Stimulated activated CD4-positive, alpha-beta T cell treated with anti-CD3 and anti-CD28 coated beads, TNF-alpha, amount 100 ng/mL, for 1 hour (primary cell): Measurements from ENCODE around the gene BCL11A.

Experiments
- DNase-seq, 3 donors: peaks; one replicate each; pipeline ENCODE4 v3.0.0-alpha.2; 2020; ENCODE audit warnings: low read depth in 3 of 3, low spot score in 1 of 3

Gene BCL11A

DNA sequence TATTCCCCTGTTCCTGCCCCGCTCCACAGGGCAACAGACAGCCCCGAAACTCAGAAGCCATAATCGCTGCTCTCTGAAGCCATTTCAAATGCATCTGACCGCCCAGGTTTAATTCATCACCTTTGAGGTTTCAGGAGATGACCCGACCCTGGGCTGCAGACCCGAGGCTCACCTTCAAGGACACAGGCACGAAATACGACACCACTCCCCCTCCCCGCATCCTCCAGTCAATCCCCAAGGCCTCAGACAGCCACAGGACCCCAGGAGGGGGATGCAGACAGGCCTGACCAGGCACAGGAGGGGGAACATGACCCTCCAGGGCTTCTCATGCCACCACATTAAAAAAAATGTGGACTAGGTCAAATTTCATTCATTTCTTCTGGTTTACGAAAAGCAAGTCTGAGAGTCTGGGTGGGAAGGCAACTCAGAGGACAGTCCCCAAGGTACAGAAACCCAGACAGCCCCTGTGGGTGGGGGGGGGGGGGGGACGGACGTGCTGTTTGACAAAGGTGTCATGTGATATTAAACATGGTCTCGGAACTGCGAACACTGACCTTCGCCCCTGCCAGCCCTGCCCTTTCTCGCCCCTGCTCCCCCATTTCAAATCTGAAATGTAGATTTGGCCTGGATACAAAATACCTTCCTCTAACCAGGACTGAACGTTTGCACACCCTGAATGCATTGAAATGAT, 142.9 kb downstream of the BCL11A start:
- no peak for DNase-seq

GRCh38 chr2:60409531-60409871, 144.0 kb downstream of the BCL11A start:
- no peak for DNase-seq

DNA sequence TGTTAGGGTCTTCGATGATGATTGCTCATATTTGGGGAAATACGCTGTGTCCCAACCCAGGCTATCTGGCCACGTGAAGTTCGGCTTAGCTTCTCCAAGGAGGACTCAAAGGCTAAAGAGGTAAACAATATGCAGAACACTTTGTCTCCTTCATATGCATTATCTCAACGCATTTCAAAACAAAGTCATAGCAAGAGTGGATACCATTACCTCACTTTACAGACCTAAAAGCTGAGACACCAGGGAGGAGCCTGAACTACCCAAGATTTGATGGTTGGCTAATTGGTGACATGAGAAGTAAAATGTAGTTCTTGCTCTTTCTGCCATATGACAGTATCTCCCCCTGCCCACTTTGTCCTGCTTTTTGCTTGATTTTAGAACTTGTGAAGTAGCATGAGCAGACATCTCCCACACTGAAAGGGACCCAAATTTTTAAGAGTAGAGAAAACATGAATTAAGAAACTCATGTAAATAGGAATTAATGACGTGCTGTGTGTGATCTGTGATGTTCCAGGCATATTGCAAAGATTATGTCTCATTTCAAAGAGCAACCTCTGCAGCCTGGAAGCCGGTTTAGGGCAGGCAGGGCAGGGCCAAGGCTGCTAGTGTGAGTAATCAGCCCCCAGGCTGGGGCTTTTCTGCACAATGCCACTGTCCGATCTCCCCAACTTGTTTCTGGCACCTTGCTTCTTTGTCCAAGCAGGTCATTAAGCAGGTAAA, 144.5 kb downstream of the BCL11A start:
- DNase-seq = no peak

- no peak for DNase-seq
Measured at GRCh38 chr2:60408207-60408606, 145.2 kb downstream of the BCL11A start.

DNA sequence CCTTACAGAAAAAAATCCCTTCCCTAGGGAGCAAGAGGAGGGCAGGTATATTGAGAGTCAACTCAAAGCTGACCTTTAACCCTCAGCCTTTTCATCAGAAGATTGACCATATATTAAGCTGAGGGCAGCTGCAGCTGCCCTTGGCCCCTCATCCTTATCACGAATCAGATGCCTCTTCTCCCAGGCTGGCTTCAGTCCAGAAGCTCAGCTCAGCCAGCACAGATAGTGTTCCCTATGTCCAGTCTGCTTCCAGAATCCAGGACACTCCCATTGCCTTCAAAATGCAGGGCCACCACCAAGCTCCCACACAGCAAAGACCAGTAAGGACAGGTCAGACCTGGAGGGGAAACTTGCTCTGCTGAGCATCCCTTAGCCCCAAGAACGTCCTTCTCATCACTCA, 146.1 kb downstream of the BCL11A start:
- DNase-seq = no peak

GRCh38 chr2:60406192-60406591, 147.3 kb downstream of the BCL11A start:
- DNase-seq = no peak

DNA sequence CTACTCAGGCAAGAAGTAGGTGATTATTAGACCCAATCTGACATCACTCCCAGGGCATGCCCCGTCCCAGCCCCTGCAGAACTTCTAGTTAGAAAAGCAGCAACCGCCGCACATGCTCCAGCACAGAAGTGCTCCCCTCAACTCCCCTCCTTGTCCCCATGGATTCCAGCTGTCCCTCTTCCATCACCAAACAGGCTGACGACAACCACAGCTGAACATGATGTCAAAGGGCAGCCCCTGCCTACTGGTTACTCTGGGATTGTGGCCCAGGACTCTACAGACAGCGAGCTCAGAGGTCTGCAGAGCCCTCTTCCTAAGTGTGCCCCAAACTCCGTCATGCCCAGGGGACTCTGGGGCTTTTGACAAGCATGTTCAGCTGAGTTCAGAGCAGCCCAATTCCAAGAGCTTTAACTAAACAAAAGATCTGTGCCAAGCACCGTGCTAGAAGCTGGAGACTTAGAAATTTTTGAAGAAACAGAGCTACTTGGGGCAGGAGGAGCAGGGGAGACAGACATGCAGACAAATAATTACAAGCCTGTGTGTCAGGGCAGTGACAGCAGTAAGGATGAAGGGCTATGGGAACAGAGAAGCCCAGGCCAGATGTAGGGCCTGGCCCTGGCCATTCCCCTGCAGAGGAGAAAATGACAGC, 148.1 kb downstream of the BCL11A start:
- DNase-seq = no peak
